ENCODE results near the gene DOCK1. TPM values are rescaled to one million over a fixed set of nuclear protein-coding genes. Genes with fewer than 3 reads are reported as not detected.

DOCK1 gene
- polyA plus RNA-seq, 1 experiment = 37.9 TPM

DNA sequence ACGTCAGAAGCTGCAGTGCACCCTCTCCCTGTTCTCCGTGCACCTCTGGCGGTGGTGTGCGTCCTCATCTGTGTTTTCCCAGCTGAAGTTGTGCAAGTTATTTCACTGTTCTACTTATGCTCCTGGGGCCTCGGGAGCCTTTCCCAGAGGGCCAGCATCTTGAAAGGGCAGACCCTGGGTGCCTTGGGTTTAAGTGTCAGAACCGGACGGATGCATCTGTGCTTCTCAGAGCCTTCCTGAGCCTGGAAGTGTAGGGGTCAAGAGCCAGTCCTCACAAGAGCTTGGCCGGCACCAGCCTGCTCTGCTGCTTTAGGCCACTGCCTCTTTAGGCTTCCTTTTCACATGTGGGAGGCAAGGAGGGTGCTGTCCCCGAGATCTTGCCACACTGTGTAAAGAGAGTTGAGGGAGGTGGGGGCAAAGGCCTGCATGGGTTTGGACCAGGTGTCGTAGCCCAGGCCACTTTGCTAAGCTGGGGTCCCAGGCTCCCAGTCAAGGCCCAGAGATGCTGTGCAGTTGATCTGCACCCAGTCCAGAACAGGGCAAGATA is 515.0 kb downstream of the DOCK1 start:
- ChIA-PET POLR2A (no interaction called here), CTCF (no interaction called here)
- TF ChIP-seq, protein P1, sequence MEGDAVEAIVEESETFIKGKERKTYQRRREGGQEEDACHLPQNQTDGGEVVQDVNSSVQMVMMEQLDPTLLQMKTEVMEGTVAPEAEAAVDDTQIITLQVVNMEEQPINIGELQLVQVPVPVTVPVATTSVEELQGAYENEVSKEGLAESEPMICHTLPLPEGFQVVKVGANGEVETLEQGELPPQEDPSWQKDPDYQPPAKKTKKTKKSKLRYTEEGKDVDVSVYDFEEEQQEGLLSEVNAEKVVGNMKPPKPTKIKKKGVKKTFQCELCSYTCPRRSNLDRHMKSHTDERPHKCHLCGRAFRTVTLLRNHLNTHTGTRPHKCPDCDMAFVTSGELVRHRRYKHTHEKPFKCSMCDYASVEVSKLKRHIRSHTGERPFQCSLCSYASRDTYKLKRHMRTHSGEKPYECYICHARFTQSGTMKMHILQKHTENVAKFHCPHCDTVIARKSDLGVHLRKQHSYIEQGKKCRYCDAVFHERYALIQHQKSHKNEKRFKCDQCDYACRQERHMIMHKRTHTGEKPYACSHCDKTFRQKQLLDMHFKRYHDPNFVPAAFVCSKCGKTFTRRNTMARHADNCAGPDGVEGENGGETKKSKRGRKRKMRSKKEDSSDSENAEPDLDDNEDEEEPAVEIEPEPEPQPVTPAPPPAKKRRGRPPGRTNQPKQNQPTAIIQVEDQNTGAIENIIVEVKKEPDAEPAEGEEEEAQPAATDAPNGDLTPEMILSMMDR (IDR thresholded peaks at IDR 0.05; ENCODE audit: low read depth, low read length) = no peak
- no peak overlapping the region for H3K4me3 ChIP-seq (ENCODE audit: low read depth, low read length)
- DNase-seq (ENCODE audit: low read depth, low spot score) = no peak
- H3K27ac ChIP-seq (ENCODE audit: low read depth, low read length) = no peak overlapping the region
- no peaks in the 10 kb centered on the region for H3K9me3 ChIP-seq (ENCODE audit: control insufficient read depth, insufficient read depth, low read length)
- H3K27me3 ChIP-seq (ENCODE audit: control insufficient read depth, insufficient read depth, low read length) = no peaks in the 10 kb centered on the region

DNA sequence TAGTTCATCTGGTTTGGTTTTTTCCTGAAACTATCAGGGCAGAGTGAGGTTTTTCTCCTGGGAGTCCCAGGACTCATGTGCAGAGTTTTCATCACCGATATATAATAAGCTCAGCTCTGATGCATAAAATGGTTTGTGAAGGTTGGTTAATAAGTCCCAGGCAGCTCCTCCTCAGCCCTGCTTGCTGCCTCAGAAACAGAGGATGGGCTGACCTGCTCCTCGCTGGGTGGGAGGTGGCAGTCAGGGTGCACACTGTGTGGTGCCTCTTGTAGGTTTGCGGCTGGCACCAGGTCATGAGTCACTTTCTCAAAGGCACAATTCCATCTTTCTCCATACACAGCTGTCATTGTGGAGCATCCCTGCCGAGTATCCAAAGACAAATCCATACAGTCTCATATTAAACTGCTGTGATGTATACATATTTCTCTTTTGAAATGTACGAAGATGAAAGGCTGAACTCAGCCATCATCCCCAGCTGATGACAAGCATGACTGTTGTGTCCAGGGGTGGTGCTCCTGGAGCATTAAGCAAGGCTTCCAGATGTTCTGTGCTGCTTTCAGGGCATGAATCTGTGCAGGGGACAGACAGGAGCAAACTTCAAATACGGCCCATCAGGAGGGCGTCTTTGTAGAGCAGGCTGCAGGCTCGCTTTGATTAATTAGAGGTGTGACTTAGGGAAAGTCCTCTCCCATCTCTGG is 518.1 kb downstream of the DOCK1 start:
- CTCF ChIA-PET = no interaction called here
- Histone ChIP-seq H3K9me3 (ENCODE audit: control insufficient read depth, insufficient read depth, low read length) (no peaks in the 10 kb centered on the region), H3K4me3 (ENCODE audit: low read depth, low read length) (no peak overlapping the region), H3K27me3 (ENCODE audit: control insufficient read depth, insufficient read depth, low read length) (no peaks in the 10 kb centered on the region), H3K27ac (ENCODE audit: low read depth, low read length) (no peak overlapping the region)
- TF ChIP-seq, protein P1 (IDR thresholded peaks at IDR 0.05; ENCODE audit: low read depth, low read length) = no peak
- DNase-seq (ENCODE audit: low read depth, low spot score) = no peak
- POLR2A ChIA-PET = no interaction called here

DNA sequence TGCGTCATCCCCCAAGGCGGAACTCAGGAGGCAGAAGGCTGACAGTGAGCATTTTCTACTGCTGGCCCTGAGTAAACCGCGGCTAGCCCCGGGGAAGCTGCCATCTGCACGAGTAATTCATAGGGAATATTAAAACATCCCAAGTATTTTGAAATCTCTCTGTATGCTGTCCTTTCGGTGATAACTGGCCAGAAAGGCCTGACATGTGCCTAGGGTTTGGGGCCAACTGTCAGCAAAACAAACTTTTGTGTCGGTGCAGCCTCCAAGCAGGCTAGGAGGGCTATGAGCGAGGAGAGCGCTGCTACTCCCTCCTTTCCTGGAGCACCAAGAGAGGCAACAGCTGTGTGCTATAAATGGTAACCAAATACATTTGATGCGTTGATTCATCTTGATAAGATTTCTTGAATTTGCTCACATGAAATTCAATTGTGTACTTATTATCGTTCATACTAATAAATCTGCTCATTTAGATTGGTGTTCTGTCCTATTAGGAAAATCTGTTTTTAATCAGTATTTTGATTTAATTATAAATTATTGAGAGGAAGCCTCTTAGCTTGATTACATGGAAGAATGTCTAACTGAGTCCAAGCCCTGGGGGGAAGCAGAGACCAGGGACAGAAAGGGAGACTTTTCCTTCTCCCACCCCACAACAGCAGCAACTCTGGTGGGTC is 519.5 kb downstream of the DOCK1 start:
- DNase-seq (ENCODE audit: low read depth, low spot score) = no peak
- Histone ChIP-seq H3K4me3 (ENCODE audit: low read depth, low read length) (no peak overlapping the region), H3K27me3 (ENCODE audit: control insufficient read depth, insufficient read depth, low read length) (no peaks in the 10 kb centered on the region), H3K9me3 (ENCODE audit: control insufficient read depth, insufficient read depth, low read length) (no peaks in the 10 kb centered on the region), H3K27ac (ENCODE audit: low read depth, low read length) (peak overlapping the region; percentile 47)
- POLR2A ChIA-PET = no interaction called here
- TF ChIP-seq, protein P1 (IDR thresholded peaks at IDR 0.05; ENCODE audit: low read depth, low read length) = no peak
- CTCF ChIA-PET = interaction anchor here (1.3 kb wide), 1 partner anchor 181 kb away, joined by 3 read pairs; no protein-coding TSS in a partner anchor

DNA sequence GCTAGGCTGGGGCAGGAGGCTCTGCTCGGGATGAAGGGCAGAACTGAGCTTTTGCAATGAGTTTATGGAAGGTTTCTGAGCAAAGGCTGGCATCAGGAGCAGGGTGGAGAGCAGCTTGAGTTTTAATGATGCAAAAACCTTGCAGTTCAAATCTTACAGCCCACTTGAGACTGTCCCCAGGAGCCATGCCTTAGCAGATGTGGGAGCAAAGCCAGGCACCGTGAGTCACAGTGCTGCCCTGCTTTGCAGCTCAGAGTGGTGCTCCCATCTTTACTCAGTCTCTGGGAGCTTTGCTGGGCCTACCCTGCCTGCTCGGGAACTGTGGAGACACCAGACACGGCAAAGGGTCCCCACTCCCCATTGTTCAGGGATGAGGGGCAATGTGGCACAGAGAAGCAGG is 521.5 kb downstream of the DOCK1 start:
- H3K9me3 ChIP-seq (ENCODE audit: control insufficient read depth, insufficient read depth, low read length) = no peaks in the 10 kb centered on the region; the same call in 1 of the 2 replicates
- H3K27me3 ChIP-seq (ENCODE audit: control insufficient read depth, insufficient read depth, low read length) = no peaks in the 10 kb centered on the region
- no peak overlapping the region for H3K4me3 ChIP-seq (ENCODE audit: low read depth, low read length)
- ChIA-PET CTCF (no interaction called here), POLR2A (no interaction called here)
- H3K27ac ChIP-seq (ENCODE audit: low read depth, low read length) = no peak overlapping the region
- DNase-seq (ENCODE audit: low read depth, low spot score) = no peak
- TF ChIP-seq, protein P1 (IDR thresholded peaks at IDR 0.05; ENCODE audit: low read depth, low read length) = no peak

DNA sequence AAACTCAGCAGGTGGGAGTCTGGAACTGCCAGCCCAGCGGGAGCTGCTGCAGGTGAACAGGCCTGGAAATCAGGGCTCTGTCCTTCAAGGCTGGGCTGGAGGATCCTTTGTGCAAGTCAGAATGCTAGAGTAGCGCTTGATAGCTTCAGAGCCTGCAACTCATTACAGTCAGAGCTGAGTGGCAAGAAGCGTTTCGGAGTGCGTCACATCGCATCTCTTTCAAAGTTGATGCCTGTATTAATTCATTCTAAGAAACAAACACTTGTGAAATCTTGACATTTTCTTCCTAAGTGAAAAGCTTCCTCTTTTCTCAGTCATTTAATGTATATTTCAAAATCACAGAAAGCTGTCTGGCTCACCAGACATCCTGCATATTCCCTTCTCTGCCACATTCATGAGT is 522.7 kb downstream of the DOCK1 start:
- ChIA-PET CTCF (no interaction called here), POLR2A (no interaction called here)
- H3K9me3 ChIP-seq (ENCODE audit: control insufficient read depth, insufficient read depth, low read length) = no peaks in the 10 kb centered on the region; the same call in 1 of the 2 replicates
- TF ChIP-seq, protein P1 (IDR thresholded peaks at IDR 0.05; ENCODE audit: low read depth, low read length) = no peak
- no peak for DNase-seq (ENCODE audit: low read depth, low spot score)
- H3K27me3 ChIP-seq (ENCODE audit: control insufficient read depth, insufficient read depth, low read length) = no peaks in the 10 kb centered on the region
- no peak overlapping the region for H3K27ac ChIP-seq (ENCODE audit: low read depth, low read length)
- no peak overlapping the region for H3K4me3 ChIP-seq (ENCODE audit: low read depth, low read length)

Data from AG04450 (cell line).